Trophoblast cell (in vitro differentiated cells and primary cell): ENCODE data around the gene RPL10.
A peak's percentile ranks its signal among the peaks of the same experiment; 100 is the strongest.

ENCODE experiments used
- DNase-seq, 2 donors: peaks; one replicate each; pipeline ENCODE4 v3.0.0-alpha.2; 2016
- H2AFZ ChIP-seq: 2 replicates; pipeline ENCODE4 v1.6.1; 2013; ENCODE audit warnings: low read length, moderate library complexity, mild to moderate bottlenecking; ENCODE audit not compliant: insufficient read depth, poor library complexity
- H2AK5ac ChIP-seq: 2 replicates; pipeline ENCODE4 v1.6.1; 2013; ENCODE audit warnings: mild to moderate bottlenecking, low read length
- H2BK120ac ChIP-seq: 2 replicates; pipeline ENCODE4 v1.6.1; 2013; ENCODE audit warnings: low read length, mild to moderate bottlenecking, moderate library complexity; ENCODE audit not compliant: insufficient read depth, poor library complexity
- H2BK12ac ChIP-seq: 2 replicates; pipeline ENCODE4 v1.6.1; 2013; ENCODE audit warnings: mild to moderate bottlenecking, low read length, moderate library complexity
- H2BK5ac ChIP-seq: 2 replicates; pipeline ENCODE4 v1.6.1; 2013; ENCODE audit warnings: low read length, low read depth, moderate library complexity, mild to moderate bottlenecking; ENCODE audit not compliant: poor library complexity
- H3K14ac ChIP-seq: 2 replicates; pipeline ENCODE4 v1.6.1; 2013; ENCODE audit warnings: mild to moderate bottlenecking, low read length
- H3K18ac ChIP-seq: 2 replicates; pipeline ENCODE4 v1.6.1; 2013; ENCODE audit warnings: mild to moderate bottlenecking, low read length
- H3K23ac ChIP-seq: 2 replicates; pipeline ENCODE4 v1.6.1; 2013; ENCODE audit warnings: low read length
- H3K27ac ChIP-seq: 2 replicates; pipeline ENCODE4 v1.5.1; 2013; ENCODE audit warnings: low read depth, mild to moderate bottlenecking, inconsistent platforms, low read length, moderate library complexity
- H3K27me3 ChIP-seq: 2 replicates; pipeline ENCODE4 v1.6.1; 2013; ENCODE audit warnings: inconsistent platforms, mild to moderate bottlenecking, low read length, moderate library complexity; ENCODE audit not compliant: insufficient read depth
- H3K36me3 ChIP-seq, 2 experiments: 1 replicate in 1 of 2; 2 replicates in 1 of 2; pipeline ENCODE4 v1.6.1; 2013; ENCODE audit warnings: low read length in 2 of 2, mild to moderate bottlenecking in 2 of 2, moderate library complexity in 1 of 2; ENCODE audit not compliant: insufficient read depth in 2 of 2, control insufficient read depth in 1 of 2
- H3K4ac ChIP-seq: 2 replicates; pipeline ENCODE4 v1.6.1; 2013; ENCODE audit warnings: low read depth, mild to moderate bottlenecking, low read length, moderate library complexity
- H3K4me1 ChIP-seq, 2 experiments: 1 replicate in 1 of 2; 2 replicates in 1 of 2; pipeline ENCODE4 v1.6.1; 2013; ENCODE audit warnings: low read length in 2 of 2, mild to moderate bottlenecking in 2 of 2, moderate library complexity in 1 of 2; ENCODE audit not compliant: insufficient read depth in 2 of 2, control insufficient read depth in 1 of 2
- H3K4me2 ChIP-seq: 2 replicates; pipeline ENCODE4 v1.6.1; 2013; ENCODE audit warnings: inconsistent platforms, mild to moderate bottlenecking, low read length, moderate library complexity
- H3K4me3 ChIP-seq: 2 replicates; pipeline ENCODE4 v1.5.1; 2013; ENCODE audit warnings: mild to moderate bottlenecking, low read depth, low read length, inconsistent platforms
- H3K79me1 ChIP-seq: one replicate; pipeline ENCODE4 v1.6.1; 2013; ENCODE audit warnings: low read length
- H3K79me2 ChIP-seq: 2 replicates; pipeline ENCODE4 v1.6.1; 2013; ENCODE audit warnings: low read length, mild to moderate bottlenecking; ENCODE audit not compliant: control insufficient read depth, insufficient read depth, poor library complexity
- H3K9ac ChIP-seq: 2 replicates; pipeline ENCODE4 v1.6.1; 2013; ENCODE audit warnings: mild to moderate bottlenecking, low read length
- H3K9me3 ChIP-seq: 2 replicates; pipeline ENCODE4 v1.6.1; 2013; ENCODE audit warnings: low read depth, mild to moderate bottlenecking, control low read depth, inconsistent platforms, low read length; ENCODE audit not compliant: insufficient read depth
- H4K12ac ChIP-seq: 2 replicates; pipeline ENCODE4 v1.6.1; 2013; ENCODE audit warnings: low read depth, mild to moderate bottlenecking, low read length, moderate library complexity
- H4K8ac ChIP-seq: 2 replicates; pipeline ENCODE4 v1.6.1; 2013; ENCODE audit warnings: low read depth, mild to moderate bottlenecking, low read length, moderate library complexity
- H4K91ac ChIP-seq: one replicate; pipeline ENCODE4 v1.6.1; 2013; ENCODE audit warnings: low read depth, mild to moderate bottlenecking, low read length, moderate library complexity
- WGBS: extraction: QIAGEN DNeasy Blood & Tissue Kit; methylation state at CpG from one replicate; pipeline ENCODE4 v1.1.7; 2013; ENCODE audit warnings: missing lambda C conversion rate; ENCODE audit not compliant: insufficient read length, insufficient coverage; ENCODE audit errors: extremely low coverage; 5-methylcytosine and 5-hydroxymethylcytosine counted together

Gene RPL10

GRCh38 chrX:154373340-154374306 is 24.6 kb upstream of the RPL10 start:
- peak overlapping the region; percentile 97 for H3K18ac ChIP-seq
- H3K23ac ChIP-seq = no peak overlapping the region
- peak overlapping the region; percentile 87 for H3K27ac ChIP-seq
- H3K4me3 ChIP-seq = peak overlapping the region; percentile 72
- H3K14ac ChIP-seq = peak overlapping the region; percentile 97
- peaks cover 41% of the 10 kb centered on the region for H3K79me2 ChIP-seq
- peak overlapping the region; percentile 68 for H4K8ac ChIP-seq
- H2BK5ac ChIP-seq = peak overlapping the region; percentile 81
- H3K9me3 ChIP-seq = no peaks in the 10 kb centered on the region
- H3K27me3 ChIP-seq = no peaks in the 10 kb centered on the region
- H3K9ac ChIP-seq = peak overlapping the region; percentile 88
- peak overlapping the region; percentile 87 for H2BK12ac ChIP-seq
- peak overlapping the region; percentile 94 for H4K91ac ChIP-seq
- peak overlapping the region; percentile 77 for H3K4me2 ChIP-seq
- peak overlapping the region; percentile 86 for H4K12ac ChIP-seq
- peaks cover 7 to 12% of the 10 kb centered on the region in 2 experiments for H3K36me3 ChIP-seq
- H2AFZ ChIP-seq = peak overlapping the region; percentile 37
- peak; percentile 51 to 70 for DNase-seq
- peak overlapping the region; percentile 87 for H2AK5ac ChIP-seq
- peaks cover 14 to 28% of the 10 kb centered on the region in 2 experiments for H3K4me1 ChIP-seq
- H3K79me1 ChIP-seq = peaks cover 43% of the 10 kb centered on the region
- WGBS = no CpG with 5 or more reads among the region's 23 CpGs
- H2BK120ac ChIP-seq = peak overlapping the region; percentile 64
- H3K4ac ChIP-seq = peak overlapping the region; percentile 82

- peak within 1 kb of the TSS; percentile 87 for H2AK5ac ChIP-seq
- H4K91ac ChIP-seq = peak within 1 kb of the TSS; percentile 94
Measured at GRCh38 chrX:154374313-154375155, 23.6 kb upstream of the RPL10 start, which contains the start of gene FLNA. Gene FLNA, minus strand, starts transcription at chrX:154374634. Its CDS starts 3,389 bp downstream, at chrX:154371245.

GRCh38 chrX:154375156-154375504 is 23.0 kb upstream of the RPL10 start:
- Histone ChIP-seq H4K8ac (peak overlapping the region; percentile 89), H3K36me3 (peaks cover under 1 to 10% of the 10 kb centered on the region in 2 experiments), H3K79me2 (peaks cover 41% of the 10 kb centered on the region), H2BK5ac (peak overlapping the region; percentile 76), H3K4ac (peak overlapping the region; percentile 84), H2AK5ac (peak overlapping the region; percentile 77), H3K4me2 (peak overlapping the region; percentile 27), H2BK120ac (no peak overlapping the region), H3K18ac (peak overlapping the region; percentile 80), H3K14ac (peak overlapping the region; percentile 81), H3K9me3 (no peaks in the 10 kb centered on the region), H3K4me1 (peaks cover 14 to 28% of the 10 kb centered on the region in 2 experiments), H2BK12ac (peak overlapping the region; percentile 72), H3K23ac (no peak overlapping the region), H3K27me3 (no peaks in the 10 kb centered on the region), H3K9ac (peak overlapping the region; percentile 74), H3K27ac (peak overlapping the region; percentile 80), H2AFZ (no peak overlapping the region), H3K4me3 (peak overlapping the region; percentile 37), H3K79me1 (peaks cover 40% of the 10 kb centered on the region), H4K12ac (peak overlapping the region; percentile 82), H4K91ac (peak overlapping the region; percentile 90)
- no CpG with 5 or more reads among the region's 10 CpGs for WGBS
- DNase-seq = no peak

More at GRCh38 chrX:154374313-154375155, 23.6 kb upstream of the RPL10 start, which contains the start of gene FLNA:
- DNase-seq = peak in 1 of 2 donors; percentile 35
- no peak within 1 kb of the TSS for H3K23ac ChIP-seq
- peak within 1 kb of the TSS; percentile 84 for H3K4ac ChIP-seq
- peak within 1 kb of the TSS; percentile 80 for H3K27ac ChIP-seq
- no peaks in the 10 kb centered on the region for H3K9me3 ChIP-seq
- peak within 1 kb of the TSS; percentile 64 for H2BK120ac ChIP-seq
- H2BK12ac ChIP-seq = peak within 1 kb of the TSS; percentile 87
- H2AFZ ChIP-seq = peak within 1 kb of the TSS; percentile 37
- peak within 1 kb of the TSS; percentile 97 for H3K14ac ChIP-seq
- peak within 1 kb of the TSS; percentile 72 for H3K4me3 ChIP-seq
- WGBS = no CpG with 5 or more reads among the region's 95 CpGs
- peaks cover 5 to 10% of the 10 kb centered on the region in 2 experiments for H3K36me3 ChIP-seq
- peaks cover 40% of the 10 kb centered on the region for H3K79me2 ChIP-seq
- peak within 1 kb of the TSS; percentile 86 for H4K12ac ChIP-seq
- peak within 1 kb of the TSS; percentile 88 for H3K9ac ChIP-seq
- H3K79me1 ChIP-seq = peaks cover 42% of the 10 kb centered on the region
- H3K27me3 ChIP-seq = no peaks in the 10 kb centered on the region
- peak within 1 kb of the TSS; percentile 89 for H4K8ac ChIP-seq
- peak within 1 kb of the TSS; percentile 81 for H2BK5ac ChIP-seq
- H3K4me1 ChIP-seq = peaks cover 13 to 26% of the 10 kb centered on the region in 2 experiments
- H3K18ac ChIP-seq = peak within 1 kb of the TSS; percentile 97
- H3K4me2 ChIP-seq = peak within 1 kb of the TSS; percentile 66

GRCh38 chrX:154376774-154377173 is 21.4 kb upstream of the RPL10 start:
- peaks cover 28% of the 10 kb centered on the region for H3K79me1 ChIP-seq
- H3K79me2 ChIP-seq = peaks cover 31% of the 10 kb centered on the region
- H3K4me2 ChIP-seq = no peak overlapping the region
- no peak overlapping the region for H3K4ac ChIP-seq
- no peak overlapping the region for H2AFZ ChIP-seq
- no peak overlapping the region for H3K14ac ChIP-seq
- no peak overlapping the region for H3K4me3 ChIP-seq
- no peak overlapping the region for H4K8ac ChIP-seq
- no peak overlapping the region for H2BK12ac ChIP-seq
- H4K91ac ChIP-seq = no peak overlapping the region
- no peak overlapping the region for H3K9ac ChIP-seq
- H3K36me3 ChIP-seq = peaks cover 7 to 15% of the 10 kb centered on the region in 2 experiments
- H3K27ac ChIP-seq = no peak overlapping the region
- no peak overlapping the region for H2BK5ac ChIP-seq
- no peak for DNase-seq
- no peaks in the 10 kb centered on the region for H3K9me3 ChIP-seq
- H3K4me1 ChIP-seq = peaks cover 19 to 33% of the 10 kb centered on the region in 2 experiments
- no peak overlapping the region for H3K23ac ChIP-seq
- H2AK5ac ChIP-seq = no peak overlapping the region
- H3K27me3 ChIP-seq = no peaks in the 10 kb centered on the region
- no peak overlapping the region for H4K12ac ChIP-seq
- WGBS = no CpG with 5 or more reads among the region's 3 CpGs
- H2BK120ac ChIP-seq = no peak overlapping the region
- H3K18ac ChIP-seq = no peak overlapping the region
